Muscle of back (tissue), 11 donors: ENCODE measurements around the gene CRELD1. TPM values are rescaled to one million over a fixed set of nuclear protein-coding genes. Genes with fewer than 3 reads are reported as not detected.
A peak's percentile ranks its signal among the peaks of the same experiment; 100 is the strongest.
"Not testable (repeated sequence)": the region's sequence is repeated elsewhere in the genome, so short reads cannot be mapped to it uniquely, and the experiment has no call there.

Source experiments
- DNase-seq, 3 donors: peaks; one replicate each; pipeline versions ENCODE4 v3.0.0 to v3.0.0-alpha.2; 2013
- polyA plus RNA-seq, 10 donors: library from polyadenylated mRNA; unstranded; fragments of 120-200 nt; gene quantifications; one replicate each; pipeline ENCODE4 v1.2.1, GENCODE V29; 2013; ENCODE audit not compliant: insufficient read length in 10 of 10

The CRELD1 gene
- polyA plus RNA-seq, 10 donors, result 21.4 to 39.8 (median 29.4) TPM

DNA sequence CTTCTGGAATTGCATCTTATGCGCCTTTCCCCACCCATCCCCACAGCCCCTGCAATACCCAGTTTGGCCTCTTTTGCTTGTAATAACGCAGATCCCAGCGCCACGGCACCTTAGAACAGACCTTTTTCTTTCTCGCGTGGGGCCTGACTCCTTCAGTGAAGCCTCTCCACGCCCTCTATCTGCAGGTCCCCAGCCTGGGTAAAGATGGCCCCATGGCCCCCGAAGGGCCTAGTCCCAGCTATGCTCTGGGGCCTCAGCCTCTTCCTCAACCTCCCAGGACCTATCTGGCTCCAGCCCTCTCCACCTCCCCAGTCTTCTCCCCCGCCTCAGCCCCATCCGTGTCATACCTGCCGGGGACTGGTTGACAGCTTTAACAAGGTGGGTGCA is 594 bp downstream of the CRELD1 start:
- no peak for DNase-seq

GRCh38 chr3:9934993-9935392 is 1.4 kb downstream of the CRELD1 start:
- DNase-seq, result no peak

DNA sequence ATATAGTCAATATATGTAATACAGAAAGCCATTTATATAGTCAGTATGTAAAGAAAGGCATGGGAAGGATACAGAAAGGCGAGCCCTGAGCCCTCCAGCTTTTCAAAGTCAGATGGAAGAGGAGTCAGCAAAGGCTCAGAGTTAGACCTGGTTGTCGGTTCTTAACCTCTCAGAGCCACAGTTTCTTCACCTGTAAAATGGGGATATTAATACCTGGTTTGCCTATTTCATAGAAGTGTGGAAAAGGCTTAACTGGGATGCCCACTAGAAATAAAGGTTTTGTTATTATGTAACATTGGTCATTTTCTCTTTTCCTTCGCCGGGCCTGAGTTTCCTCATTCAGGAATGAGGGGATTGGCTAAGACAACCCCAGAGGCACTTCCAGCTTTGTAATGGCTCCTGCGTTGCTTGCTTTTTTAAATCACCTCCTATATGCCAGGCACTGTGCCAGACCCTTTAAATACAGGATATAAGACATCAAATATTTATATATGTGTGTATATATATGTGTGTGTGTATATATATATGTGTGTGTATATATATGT is 2.4 kb downstream of the CRELD1 start:
- no peak for DNase-seq

- DNase-seq, result no peak
Observed at GRCh38 chr3:9937486-9938238, 4.0 kb downstream of the CRELD1 start.

- DNase-seq, result no peak
Observed at GRCh38 chr3:9938966-9939365, 5.3 kb downstream of the CRELD1 start.

GRCh38 chr3:9939906-9940305 is 6.3 kb downstream of the CRELD1 start:
- not testable (repeated sequence) for DNase-seq

- DNase-seq, result no peak
Observed at GRCh38 chr3:9940746-9941145, 7.1 kb downstream of the CRELD1 start.

DNA sequence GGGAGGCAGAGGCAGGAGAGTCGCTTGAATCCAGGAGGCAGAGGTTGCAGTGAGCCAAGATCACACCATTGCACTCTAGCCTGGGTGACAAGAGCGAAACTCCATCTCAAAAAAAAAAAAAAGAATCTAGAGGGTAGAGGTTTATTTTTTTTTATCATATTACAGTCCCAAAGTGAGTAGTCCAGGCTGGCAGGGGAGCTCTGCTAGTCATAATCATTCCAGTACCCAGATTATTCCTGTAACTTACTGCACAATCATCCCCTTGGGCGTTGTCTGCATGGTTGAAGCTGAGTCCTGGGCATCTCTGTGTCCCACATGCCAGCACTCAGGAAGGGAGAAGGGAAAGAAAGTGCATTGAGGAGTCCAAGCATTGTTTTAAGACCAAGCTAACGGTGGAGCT is 8.5 kb downstream of the CRELD1 start:
- DNase-seq, result no peak

DNA sequence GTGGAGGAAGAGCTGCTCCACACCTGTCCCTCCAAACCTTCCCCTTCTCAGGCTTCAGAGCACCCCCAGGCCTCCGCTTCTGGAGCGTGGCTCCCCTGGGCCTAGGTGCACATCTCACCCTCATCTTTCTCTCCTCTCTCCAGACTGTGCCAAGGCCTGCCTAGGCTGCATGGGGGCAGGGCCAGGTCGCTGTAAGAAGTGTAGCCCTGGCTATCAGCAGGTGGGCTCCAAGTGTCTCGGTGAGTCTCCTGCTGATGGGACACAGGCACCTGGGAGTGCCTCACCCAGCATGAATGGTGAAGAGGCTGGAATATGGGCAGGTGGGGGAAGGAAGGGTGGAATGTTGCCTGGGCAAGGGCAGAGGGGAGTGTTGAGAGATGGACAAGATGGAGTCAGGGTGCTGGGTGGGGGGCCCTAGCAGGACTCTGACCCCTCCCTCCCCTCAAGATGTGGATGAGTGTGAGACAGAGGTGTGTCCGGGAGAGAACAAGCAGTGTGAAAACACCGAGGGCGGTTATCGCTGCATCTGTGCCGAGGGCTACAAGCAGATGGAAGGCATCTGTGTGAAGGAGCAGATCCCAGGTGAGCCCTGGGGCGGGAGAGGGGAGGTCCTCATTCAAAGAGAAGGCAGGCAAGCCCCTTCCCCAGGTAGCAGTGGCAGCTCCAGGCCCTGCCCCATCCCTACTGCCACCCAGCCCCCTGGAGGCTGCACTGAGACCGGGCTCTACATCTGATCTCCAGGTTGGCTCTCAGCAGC is 9.5 kb downstream of the CRELD1 start:
- no peak for DNase-seq

DNA sequence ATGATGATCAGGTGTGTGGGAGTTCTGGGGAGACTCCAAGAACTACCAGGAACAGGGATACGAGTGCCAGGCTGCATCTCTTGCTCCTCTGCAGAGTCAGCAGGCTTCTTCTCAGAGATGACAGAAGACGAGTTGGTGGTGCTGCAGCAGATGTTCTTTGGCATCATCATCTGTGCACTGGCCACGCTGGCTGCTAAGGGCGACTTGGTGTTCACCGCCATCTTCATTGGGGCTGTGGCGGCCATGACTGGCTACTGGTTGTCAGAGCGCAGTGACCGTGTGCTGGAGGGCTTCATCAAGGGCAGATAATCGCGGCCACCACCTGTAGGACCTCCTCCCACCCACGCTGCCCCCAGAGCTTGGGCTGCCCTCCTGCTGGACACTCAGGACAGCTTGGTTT is 10.6 kb downstream of the CRELD1 start:
- DNase-seq, result no peak

GRCh38 chr3:9945358-9945757 is 11.7 kb downstream of the CRELD1 start:
- DNase-seq, result no peak

DNA sequence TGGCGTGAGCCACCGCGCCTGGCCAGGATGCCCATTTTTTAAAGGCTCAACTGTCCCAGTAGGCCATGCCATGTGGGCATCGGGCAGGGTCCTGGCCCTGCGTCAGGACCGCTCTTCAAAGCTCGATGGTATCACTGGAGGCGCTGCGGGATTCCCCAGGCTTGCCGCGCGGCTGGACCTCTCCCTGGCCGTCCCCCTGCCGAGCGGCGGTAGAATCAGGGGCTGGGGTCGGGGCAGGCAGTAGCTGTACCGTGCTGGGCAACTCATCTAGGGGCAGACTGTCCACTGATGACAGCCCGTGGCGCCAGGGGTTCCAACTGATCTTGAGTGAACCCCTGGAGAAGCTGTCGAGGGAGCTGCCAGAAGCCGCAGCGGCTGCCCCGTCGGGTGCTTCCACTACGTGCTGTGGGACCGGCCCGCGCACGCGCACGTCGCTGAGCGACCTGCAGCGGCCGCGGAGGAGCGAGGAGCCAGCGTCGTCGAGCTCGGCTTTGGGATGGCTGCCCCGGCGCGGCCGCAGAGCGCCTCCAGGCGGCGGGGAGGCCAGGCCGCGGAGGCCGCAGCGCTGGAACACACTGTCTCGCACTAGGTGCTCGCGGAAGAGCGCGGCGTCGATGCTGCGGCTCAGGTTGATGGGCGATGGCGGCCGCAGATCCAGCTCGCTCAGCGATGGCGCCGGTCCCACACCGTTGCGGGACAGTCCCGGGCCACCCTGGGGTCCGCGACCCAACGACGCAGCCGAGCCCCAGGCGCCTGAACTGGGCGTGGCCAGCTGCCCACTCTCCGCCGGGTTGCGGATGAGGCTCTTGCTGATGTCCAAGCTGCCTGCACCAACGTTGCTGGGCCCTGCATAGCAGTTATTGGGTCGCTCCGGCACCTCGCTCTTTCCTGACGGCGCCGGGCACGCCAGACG is 12.7 kb downstream of the CRELD1 start:
- peak; percentile 87 to 97 (median 93) for DNase-seq

DNA sequence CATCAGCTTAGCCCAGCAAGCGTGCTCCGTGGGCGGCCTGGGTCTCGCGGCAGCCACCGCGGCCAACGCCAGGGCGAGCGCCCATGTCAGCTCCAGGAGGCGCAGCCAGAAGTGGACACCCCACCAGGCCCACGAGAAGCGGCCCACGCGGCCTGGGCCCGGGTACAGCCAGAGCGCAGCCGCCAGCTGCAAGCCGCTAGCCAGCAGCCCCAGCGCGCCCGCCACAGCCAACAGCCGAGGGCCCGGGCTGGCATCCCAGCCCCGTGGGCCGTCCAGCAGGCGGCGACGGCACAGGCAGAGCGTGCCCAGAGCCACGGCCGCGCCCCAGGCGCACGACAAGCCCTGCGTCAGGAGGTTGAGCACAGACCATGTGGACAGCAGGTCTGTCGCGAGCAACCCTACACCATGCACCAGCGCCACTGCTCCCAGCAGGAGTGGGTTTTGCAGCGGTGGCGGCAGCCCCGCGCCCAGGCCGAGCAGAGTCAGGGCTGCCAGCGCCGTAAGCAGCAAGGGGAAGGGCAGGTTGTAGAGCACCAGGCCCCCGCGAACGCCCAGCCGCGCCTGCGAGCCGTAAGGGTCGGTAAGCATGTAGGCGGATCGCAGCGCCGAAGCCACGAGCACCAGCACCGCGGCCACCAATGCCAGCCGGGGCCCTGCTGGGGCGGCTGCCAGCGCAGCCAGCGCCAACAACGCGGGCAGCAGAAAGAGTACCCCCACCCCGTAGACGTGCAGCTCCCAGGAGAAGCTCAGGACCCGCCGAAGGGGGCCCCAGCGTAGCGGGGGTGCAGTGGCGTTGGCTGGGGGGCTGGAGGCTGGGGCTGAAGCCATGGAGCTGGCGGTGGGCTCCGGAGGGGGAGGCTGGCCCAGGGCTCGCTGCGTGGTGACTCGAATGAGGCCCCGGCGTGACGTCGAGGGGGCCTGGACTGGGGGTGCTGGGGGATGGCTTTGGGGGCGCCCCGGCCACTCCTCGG is 13.7 kb downstream of the CRELD1 start:
- peak; percentile 49 to 88 (median 69) for DNase-seq

GRCh38 chr3:9948586-9948985 is 15.0 kb downstream of the CRELD1 start:
- DNase-seq, result no peak

- no peak for DNase-seq
Observed at GRCh38 chr3:9949115-9949514, 15.5 kb downstream of the CRELD1 start.

GRCh38 chr3:9949626-9950025 is 16.0 kb downstream of the CRELD1 start:
- DNase-seq, result no peak

DNA sequence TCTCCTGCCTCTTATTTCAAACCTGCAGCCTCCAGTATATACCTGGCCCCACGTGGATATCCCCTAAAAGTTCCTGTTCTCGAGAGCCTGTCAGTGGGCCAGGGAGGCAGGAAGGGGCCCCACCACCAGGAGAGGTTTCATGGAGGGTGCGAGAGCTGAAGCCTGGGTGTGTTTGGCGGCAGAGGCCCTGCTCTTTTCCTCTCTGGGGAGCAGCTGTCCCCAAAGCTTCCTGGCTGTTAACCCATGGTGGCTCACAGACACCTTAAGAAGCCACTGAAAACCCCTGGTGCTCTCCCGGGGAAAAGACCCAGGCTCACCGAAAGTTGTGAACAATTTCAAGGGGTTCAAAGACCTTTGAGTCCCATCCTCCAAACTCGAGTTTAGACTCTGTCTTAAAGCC is 17.5 kb downstream of the CRELD1 start:
- DNase-seq, result no peak

GRCh38 chr3:9951598-9951961 is 17.9 kb downstream of the CRELD1 start:
- DNase-seq, result no peak

- peak in 1 of 3 donors; percentile 75 for DNase-seq
Observed at GRCh38 chr3:9951962-9952805, 18.6 kb downstream of the CRELD1 start, which contains the start of gene PRRT3. Gene PRRT3 (minus strand): TSS chr3:9952408. CDS start chr3:9950115, 2,293 bp downstream.

- no peak for DNase-seq
Observed at GRCh38 chr3:9955067-9955502, 21.5 kb downstream of the CRELD1 start.
